Measurements from ENCODE around the gene LMTK2. TPM values are rescaled to one million over a fixed set of nuclear protein-coding genes. Genes with fewer than 3 reads are reported as not detected.

The LMTK2 gene
- total and polyA plus RNA-seq, 2 donors (not counting 1 experiment from before 2014, with no cell fraction given), result 4.9 to 13.1 TPM

DNA sequence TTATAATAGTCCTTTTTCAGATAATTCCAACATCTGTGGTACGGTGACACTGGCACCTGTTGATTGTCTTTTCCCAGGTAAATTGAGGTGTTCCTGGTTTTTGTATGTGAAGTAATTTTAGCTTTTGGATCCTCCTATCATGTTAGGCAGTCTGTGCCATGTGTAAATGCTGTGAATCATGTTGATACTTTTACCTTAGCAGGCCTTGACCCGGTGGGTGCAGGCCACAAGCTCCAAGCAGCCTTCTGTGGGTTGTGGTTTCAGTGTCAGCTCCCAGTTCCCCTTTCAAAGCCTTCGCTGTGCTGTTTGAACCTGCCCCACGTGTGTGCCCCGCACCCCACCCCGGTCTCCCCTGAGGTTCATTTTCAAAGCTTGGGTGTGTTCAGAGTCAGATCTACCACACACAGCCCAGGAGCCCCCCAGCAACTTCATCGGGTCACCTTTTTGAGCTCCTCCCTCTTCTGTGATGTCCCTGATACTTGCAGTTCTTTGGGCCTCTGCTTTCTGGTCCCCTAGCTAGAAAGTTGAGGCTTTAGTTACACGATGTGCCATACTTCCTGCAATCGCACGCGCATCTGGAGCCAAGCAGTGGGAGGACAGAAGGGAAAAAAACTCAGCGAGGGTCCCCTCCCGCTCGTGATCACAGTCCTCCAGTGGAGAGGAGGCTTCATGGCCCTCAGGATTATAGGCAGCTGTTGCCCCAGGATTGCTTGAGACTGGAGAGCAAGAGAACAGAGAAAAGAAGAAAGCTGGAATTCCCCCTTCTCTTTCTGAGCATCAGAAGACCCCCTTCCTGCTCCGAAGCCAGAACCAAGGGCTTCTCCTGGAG, 95.9 kb downstream of the LMTK2 start:
- peak overlapping the region in 1 of 2 donors; percentile 41 for H3K27ac ChIP-seq (ENCODE audit: low read length in 2 of 2)
- peaks cover 0 to 7% of the 10 kb centered on the region in 2 experiments for H3K36me3 ChIP-seq (replicated peaks in 1 of 2; ENCODE audit: control extremely low read depth in 1 of 2, control insufficient read depth in 1 of 2, extremely low read depth in 1 of 2, insufficient read depth in 2 of 2, low read length in 1 of 2)
- Mint-ChIP-seq H3K4me1 (peaks cover 53% of the 10 kb centered on the region), H3K27me3 (peaks cover 16% of the 10 kb centered on the region), H3K27ac (peak overlapping the region; percentile 75), H3K9me3 (ENCODE audit: insufficient read depth) (no peaks in the 10 kb centered on the region), H3K4me3 (peak overlapping the region; percentile 88)
- H3K4me1 ChIP-seq (ENCODE audit: control insufficient read depth in 2 of 2, insufficient read depth in 2 of 2, low read length in 2 of 2), result peaks cover 45 to 54% of the 10 kb centered on the region in 2 donors
- TF ChIP-seq EZH2 (IDR thresholded peaks at IDR 0.05; ENCODE audit: borderline replicate concordance, insufficient read depth, low read depth, low read length, poor library complexity, severe bottlenecking), result no peak
- TF ChIP-seq CTCF (IDR thresholded peaks at IDR 0.05), result no peak
- ATAC-seq (ENCODE audit: low read depth) (peak; percentile 90), DNase-seq (peak; percentile 91)
- peaks cover 0 to 16% (median 6%) of the 10 kb centered on the region in 4 experiments for H3K27me3 ChIP-seq (replicated peaks in 1 of 4; ENCODE audit: control extremely low read depth in 1 of 4, control insufficient read depth in 3 of 4, insufficient read depth in 4 of 4, low read length in 3 of 4)
- peak overlapping the region in 4 of 5 experiments; percentile 9 to 55 (median 40) for H3K4me3 ChIP-seq (ENCODE audit: control extremely low read depth in 1 of 5, extremely low read depth in 1 of 5, insufficient read depth in 1 of 5, low read depth in 2 of 5, low read length in 4 of 5)
- 3% methylated on average over 13 of the region's 15 CpGs for WGBS (ENCODE audit: insufficient coverage)
- H3K9ac ChIP-seq (ENCODE audit: low read length), result peak overlapping the region; percentile 57
- peaks cover 44% of the 10 kb centered on the region for H4K20me1 ChIP-seq (ENCODE audit: control insufficient read depth, insufficient read depth, low read length, poor library complexity, severe bottlenecking)
- intact Hi-C loops (cut with micrococcal nuclease), result loop anchor here (1.0 to 2.0 kb wide), 7 partner anchors 16 to 112 kb away; partner anchors contain the start of genes BRI3 and LMTK2
- ChIA-PET POLR2A (interaction anchor here (0.6 to 1.2 kb wide), 3 partner anchors 8 to 1332 kb away, joined by 3 to 10 read pairs (median 4); partner anchors contain the start of gene BHLHA15), CTCF (interaction anchor here (0.6 to 3.7 kb wide), 10 partner anchors 9 to 199 kb away, joined by 3 to 39 read pairs (median 4); partner anchors contain the start of genes BAIAP2L1 and LMTK2)
- no peaks in the 10 kb centered on the region for H3K79me2 ChIP-seq (ENCODE audit: control insufficient read depth, insufficient read depth, low read length)
- H2AFZ ChIP-seq (ENCODE audit: insufficient read depth, low read depth, low read length, poor library complexity, severe bottlenecking), result peak overlapping the region; percentile 16
- H3K4me2 ChIP-seq (replicated peaks; ENCODE audit: low read depth, low read length, poor library complexity, severe bottlenecking), result peak overlapping the region; percentile 78
- peaks cover 0 to 15% (median 4%) of the 10 kb centered on the region in 3 donors for H3K9me3 ChIP-seq (ENCODE audit: control extremely low read depth in 1 of 3, control insufficient read depth in 2 of 3, insufficient read depth in 1 of 3, low read length in 2 of 3)

All from B cell (primary cell).